ENCODE results near the gene HSPA6.
"Not testable (repeated sequence)": the region's sequence is repeated elsewhere in the genome, so short reads cannot be mapped to it uniquely, and the experiment has no call there.

Gene HSPA6

GRCh38 chr1:161523817-161524741, at the start of gene HSPA6:
Gene HSPA6, plus strand, starts transcription at chr1:161524540. Its CDS starts 119 bp downstream, at chr1:161524659.
- ATAC-seq (ENCODE audit: insufficient read depth, low read depth) = peak; percentile 87
- H3K27me3 ChIP-seq (ENCODE audit: insufficient read depth, low read length, poor library complexity) = not testable (repeated sequence)
- H3K4me3 ChIP-seq (ENCODE audit: low read depth in 1 of 2, low read length in 2 of 2) = peak within 1 kb of the TSS; percentile 46 to 69; a peak in 3 of 4 replicates

GRCh38 chr1:161477711-161478110, 46.6 kb upstream of the HSPA6 start:
- H3K9me3 ChIP-seq (ENCODE audit: insufficient read depth, low read length, severe bottlenecking); H2AFZ ChIP-seq (ENCODE audit: low read depth, low read length); ATAC-seq (ENCODE audit: insufficient read depth, low read depth); H3K4me1 ChIP-seq (ENCODE audit: insufficient read depth, low read length); H3K4me3 ChIP-seq (ENCODE audit: low read depth in 1 of 2, low read length in 2 of 2); H3K27ac ChIP-seq (ENCODE audit: low read length); H3K9ac ChIP-seq (ENCODE audit: low read depth, low read length); H4K20me1 ChIP-seq (ENCODE audit: insufficient read depth, low read length); H3K36me3 ChIP-seq (ENCODE audit: insufficient read depth, low read length); H3K4me2 ChIP-seq (ENCODE audit: insufficient read depth, low read length); H3K79me2 ChIP-seq (ENCODE audit: insufficient read depth, low read length); DNase-seq; H3K27me3 ChIP-seq (ENCODE audit: insufficient read depth, low read length, poor library complexity): not testable (repeated sequence)

More at GRCh38 chr1:161523817-161524741, at the start of gene HSPA6:
- H3K36me3 ChIP-seq (ENCODE audit: insufficient read depth, low read length); H3K27ac ChIP-seq (ENCODE audit: low read length); H3K79me2 ChIP-seq (ENCODE audit: insufficient read depth, low read length); H3K9me3 ChIP-seq (ENCODE audit: insufficient read depth, low read length, severe bottlenecking); H4K20me1 ChIP-seq (ENCODE audit: insufficient read depth, low read length): not testable (repeated sequence)
- Histone ChIP-seq H3K4me1 (ENCODE audit: insufficient read depth, low read length) (peaks cover 11% of the 10 kb centered on the region), H2AFZ (ENCODE audit: low read depth, low read length) (peak within 1 kb of the TSS; percentile 81), H3K4me2 (ENCODE audit: insufficient read depth, low read length) (peak within 1 kb of the TSS; percentile 71), H3K9ac (ENCODE audit: low read depth, low read length) (peak within 1 kb of the TSS; percentile 60)
- DNase-seq = peak; percentile 58

- no peak for TF ChIP-seq CTCF (IDR thresholded peaks at IDR 0.05; ENCODE audit: borderline replicate concordance, extremely low read depth, low read length, poor library complexity, severe bottlenecking)
- TF ChIP-seq EZH2 (IDR thresholded peaks at IDR 0.05; ENCODE audit: borderline replicate concordance, low read depth, low read length, severe bottlenecking) = no peak
These were observed 45.4 kb upstream of the HSPA6 start for GRCh38 chr1:161478985-161479384.

GRCh38 chr1:161480381-161481035, 43.8 kb upstream of the HSPA6 start:
- no peaks in the 10 kb centered on the region for H3K36me3 ChIP-seq (ENCODE audit: insufficient read depth, low read length)
- H3K4me1 ChIP-seq (ENCODE audit: insufficient read depth, low read length) = no peaks in the 10 kb centered on the region

More at GRCh38 chr1:161478985-161479384, 45.4 kb upstream of the HSPA6 start:
- no peak overlapping the region for H3K9ac ChIP-seq (ENCODE audit: low read depth, low read length)
- no peak overlapping the region for H3K4me3 ChIP-seq (ENCODE audit: low read depth in 1 of 2, low read length in 2 of 2)
- H4K20me1 ChIP-seq (ENCODE audit: insufficient read depth, low read length) = no peaks in the 10 kb centered on the region
- no peaks in the 10 kb centered on the region for H3K79me2 ChIP-seq (ENCODE audit: insufficient read depth, low read length)
- no peak overlapping the region for H3K4me2 ChIP-seq (ENCODE audit: insufficient read depth, low read length)
- no peaks in the 10 kb centered on the region for H3K9me3 ChIP-seq (ENCODE audit: insufficient read depth, low read length, severe bottlenecking)
- no peaks in the 10 kb centered on the region for H3K27me3 ChIP-seq (ENCODE audit: insufficient read depth, low read length, poor library complexity)
- no peaks in the 10 kb centered on the region for H3K36me3 ChIP-seq (ENCODE audit: insufficient read depth, low read length)
- H2AFZ ChIP-seq (ENCODE audit: low read depth, low read length) = no peak overlapping the region
- no peak overlapping the region for H3K27ac ChIP-seq (ENCODE audit: low read length)
- DNase-seq (no peak), ATAC-seq (ENCODE audit: insufficient read depth, low read depth) (no peak)
- H3K4me1 ChIP-seq (ENCODE audit: insufficient read depth, low read length) = no peaks in the 10 kb centered on the region

More at GRCh38 chr1:161480381-161481035, 43.8 kb upstream of the HSPA6 start:
- H3K27me3 ChIP-seq (ENCODE audit: insufficient read depth, low read length, poor library complexity) = peaks cover 3% of the 10 kb centered on the region
- no peak overlapping the region for H3K27ac ChIP-seq (ENCODE audit: low read length)
- TF ChIP-seq EZH2 (IDR thresholded peaks at IDR 0.05; ENCODE audit: borderline replicate concordance, low read depth, low read length, severe bottlenecking) (no peak), CTCF (IDR thresholded peaks at IDR 0.05; ENCODE audit: borderline replicate concordance, extremely low read depth, low read length, poor library complexity, severe bottlenecking) (no peak)
- no peak overlapping the region for H3K4me2 ChIP-seq (ENCODE audit: insufficient read depth, low read length)
- ATAC-seq (ENCODE audit: insufficient read depth, low read depth) (no peak), DNase-seq (no peak)
- no peaks in the 10 kb centered on the region for H4K20me1 ChIP-seq (ENCODE audit: insufficient read depth, low read length)
- H3K79me2 ChIP-seq (ENCODE audit: insufficient read depth, low read length) = no peaks in the 10 kb centered on the region
- H3K4me3 ChIP-seq (ENCODE audit: low read depth in 1 of 2, low read length in 2 of 2) = no peak overlapping the region
- no peak overlapping the region for H3K9ac ChIP-seq (ENCODE audit: low read depth, low read length)
- H2AFZ ChIP-seq (ENCODE audit: low read depth, low read length) = no peak overlapping the region
- H3K9me3 ChIP-seq (ENCODE audit: insufficient read depth, low read length, severe bottlenecking) = no peaks in the 10 kb centered on the region

Data from DND-41 (cell line).